OCI-LY1 (cell line): Measurements from ENCODE around the gene CPSF3.

Source experiments
- H2AFZ ChIP-seq: fragments of 200-600 bp; sonication (generic), shearing (Covaris generic); 2 replicates; pipeline ENCODE4 v1.6.0; 2014; ENCODE audit warnings: antibody characterized with exemption, mild to moderate bottlenecking, low read length
- H3F3A ChIP-seq: fragments of 200-600 bp; sonication (generic), shearing (Covaris generic); 2 replicates; pipeline ENCODE4 v1.6.0; 2014; ENCODE audit warnings: mild to moderate bottlenecking, antibody characterized with exemption, low read length, moderate library complexity; ENCODE audit not compliant: insufficient read depth
- H3K27ac ChIP-seq: fragments of 200-600 bp; sonication (generic); 2 replicates; pipeline ENCODE4 v1.5.1; 2014; ENCODE audit warnings: low read length, mixed run types, mild to moderate bottlenecking, low read depth; ENCODE audit not compliant: poor library complexity, severe bottlenecking
- H3K27me3 ChIP-seq: fragments of 200-600 bp; sonication (generic); 2 replicates; pipeline ENCODE4 v1.6.0; 2014; ENCODE audit warnings: antibody characterized with exemption, mild to moderate bottlenecking, low read length, moderate library complexity; ENCODE audit not compliant: insufficient read depth
- H3K36me3 ChIP-seq: fragments of 200-600 bp; sonication (generic); 2 replicates; pipeline ENCODE4 v1.6.1; 2014; ENCODE audit warnings: mild to moderate bottlenecking, antibody characterized with exemption, low read length, moderate library complexity, mixed read lengths; ENCODE audit not compliant: insufficient read depth
- H3K4me1 ChIP-seq: fragments of 200-600 bp; sonication (generic); 2 replicates; pipeline ENCODE4 v1.5.1; 2014; ENCODE audit warnings: mild to moderate bottlenecking, low read length, moderate library complexity; ENCODE audit not compliant: insufficient read depth, severe bottlenecking
- H3K4me2 ChIP-seq: fragments of 200-600 bp; sonication (generic), shearing (Covaris generic); 2 replicates; pipeline ENCODE4 v1.6.1; 2014; ENCODE audit warnings: low read length
- H3K4me3 ChIP-seq: fragments of 200-600 bp; sonication (generic); 2 replicates; pipeline ENCODE4 v1.5.1; 2014; ENCODE audit warnings: low read length, low read depth, mild to moderate bottlenecking, mixed read lengths; ENCODE audit not compliant: poor library complexity, severe bottlenecking
- H3K79me2 ChIP-seq: fragments of 200-600 bp; shearing (Covaris generic); 2 replicates; pipeline ENCODE4 v1.6.1; 2016; ENCODE audit warnings: mixed run types, low read length, mixed read lengths; ENCODE audit not compliant: insufficient read depth
- H3K9ac ChIP-seq: fragments of 200-600 bp; sonication (generic), shearing (Covaris generic); 2 replicates; pipeline ENCODE4 v1.6.1; 2014; ENCODE audit warnings: mild to moderate bottlenecking, low read length, mixed read lengths
- H3K9me2 ChIP-seq: fragments of 200-600 bp; sonication (generic), shearing (Covaris generic); 2 replicates; pipeline ENCODE4 v1.6.1; 2014; ENCODE audit warnings: low read depth, mild to moderate bottlenecking, low read length, mixed read lengths
- H3K9me3 ChIP-seq: fragments of 200-600 bp; shearing (Covaris generic); 2 replicates; pipeline ENCODE4 v1.6.1; 2014; ENCODE audit warnings: low read length, mixed read lengths
- H4K20me1 ChIP-seq: fragments of 200-600 bp; sonication (generic), shearing (Covaris generic); 2 replicates; pipeline ENCODE4 v1.6.0; 2016; ENCODE audit warnings: mild to moderate bottlenecking, low read length; ENCODE audit not compliant: insufficient read depth
- EZH2 ChIP-seq: fragments of 200-600 bp; sonication (generic), shearing (Covaris generic); IDR thresholded peaks from 2 replicates; pipeline ENCODE4 v1.8.0; 2017; ENCODE audit warnings: borderline replicate concordance, mixed run types, mild to moderate bottlenecking, antibody characterized with exemption, low read length, moderate library complexity, mixed read lengths
- TF ChIP-seq, protein P1 (sequence below): fragments of 200-600 bp; sonication (generic), shearing (Covaris generic); IDR thresholded peaks from 2 replicates; pipeline ENCODE4 v1.5.1; 2017; ENCODE audit warnings: mild to moderate bottlenecking, antibody characterized with exemption, low read length, moderate library complexity, mixed read lengths

Gene CPSF3

DNA sequence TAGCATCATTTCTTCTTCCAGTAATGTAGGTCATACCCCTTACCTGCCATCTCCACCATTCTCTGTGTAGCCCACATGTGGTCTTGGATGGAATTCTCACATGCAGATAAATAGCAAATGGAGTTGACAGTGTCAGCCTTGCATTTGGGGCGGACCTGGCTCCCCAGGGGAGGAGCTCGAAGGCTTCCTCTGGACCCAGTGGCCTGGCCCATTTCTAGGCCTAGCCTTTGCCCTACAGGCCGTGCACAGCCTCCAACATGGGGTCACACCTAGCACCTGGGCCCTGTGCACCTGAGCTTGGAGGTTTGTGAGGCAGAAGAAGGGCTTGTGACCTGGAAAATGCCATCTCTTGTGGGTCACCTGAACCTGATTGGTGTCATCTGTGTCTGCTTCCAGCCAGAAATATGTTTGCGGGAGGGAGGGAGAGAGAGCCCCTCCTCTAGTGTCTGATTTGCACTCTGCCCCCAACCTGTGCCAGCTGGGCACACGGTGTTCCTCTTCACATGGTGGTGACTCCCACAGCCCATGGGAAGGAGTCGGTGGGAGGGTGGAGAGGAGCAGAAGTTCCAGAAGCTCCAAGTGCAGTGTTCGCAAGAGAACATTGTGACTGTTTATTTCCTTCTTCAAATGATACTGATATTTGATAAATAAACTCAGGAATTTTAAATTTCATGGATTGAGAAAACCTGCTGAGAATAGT lies 33.2 kb upstream of the CPSF3 start:
- H3K27ac ChIP-seq: no peak overlapping the region
- H4K20me1 ChIP-seq: no peaks in the 10 kb centered on the region
- H3K9ac ChIP-seq: no peak overlapping the region
- H3K9me3 ChIP-seq: no peaks in the 10 kb centered on the region
- H3K4me1 ChIP-seq: no peaks in the 10 kb centered on the region
- H3K36me3 ChIP-seq: no peaks in the 10 kb centered on the region
- H3K27me3 ChIP-seq: no peaks in the 10 kb centered on the region; the same call in 1 of the 2 replicates
- no peaks in the 10 kb centered on the region for H3F3A ChIP-seq
- H3K4me3 ChIP-seq: no peak overlapping the region
- H2AFZ ChIP-seq: no peak overlapping the region
- no peak for TF ChIP-seq EZH2
- TF ChIP-seq, protein P1, sequence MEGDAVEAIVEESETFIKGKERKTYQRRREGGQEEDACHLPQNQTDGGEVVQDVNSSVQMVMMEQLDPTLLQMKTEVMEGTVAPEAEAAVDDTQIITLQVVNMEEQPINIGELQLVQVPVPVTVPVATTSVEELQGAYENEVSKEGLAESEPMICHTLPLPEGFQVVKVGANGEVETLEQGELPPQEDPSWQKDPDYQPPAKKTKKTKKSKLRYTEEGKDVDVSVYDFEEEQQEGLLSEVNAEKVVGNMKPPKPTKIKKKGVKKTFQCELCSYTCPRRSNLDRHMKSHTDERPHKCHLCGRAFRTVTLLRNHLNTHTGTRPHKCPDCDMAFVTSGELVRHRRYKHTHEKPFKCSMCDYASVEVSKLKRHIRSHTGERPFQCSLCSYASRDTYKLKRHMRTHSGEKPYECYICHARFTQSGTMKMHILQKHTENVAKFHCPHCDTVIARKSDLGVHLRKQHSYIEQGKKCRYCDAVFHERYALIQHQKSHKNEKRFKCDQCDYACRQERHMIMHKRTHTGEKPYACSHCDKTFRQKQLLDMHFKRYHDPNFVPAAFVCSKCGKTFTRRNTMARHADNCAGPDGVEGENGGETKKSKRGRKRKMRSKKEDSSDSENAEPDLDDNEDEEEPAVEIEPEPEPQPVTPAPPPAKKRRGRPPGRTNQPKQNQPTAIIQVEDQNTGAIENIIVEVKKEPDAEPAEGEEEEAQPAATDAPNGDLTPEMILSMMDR: no peak
- H3K79me2 ChIP-seq: no peaks in the 10 kb centered on the region
- no peaks in the 10 kb centered on the region for H3K9me2 ChIP-seq
- no peak overlapping the region for H3K4me2 ChIP-seq

DNA sequence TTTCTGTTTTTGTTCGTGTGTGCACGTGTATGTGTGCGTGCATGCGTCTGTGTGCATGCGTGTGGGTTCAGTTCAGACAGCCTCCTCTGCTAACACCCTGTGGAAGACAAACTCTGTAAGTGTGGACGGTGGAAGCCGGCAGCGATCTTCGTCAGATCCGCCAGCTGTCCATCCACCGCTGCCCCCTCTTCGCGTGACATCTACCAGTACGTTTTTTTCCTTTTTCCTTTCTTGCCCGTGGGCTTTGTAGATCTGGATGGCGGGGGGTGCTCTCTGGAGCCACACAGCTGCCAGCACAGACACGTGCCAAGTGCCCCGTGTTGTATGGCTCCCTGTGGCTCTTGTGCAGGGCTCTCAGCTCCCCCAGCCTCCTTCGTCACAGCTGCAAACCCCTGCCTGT lies 32.5 kb upstream of the CPSF3 start:
- Histone ChIP-seq H3K4me1 (no peaks in the 10 kb centered on the region), H3K9ac (no peak overlapping the region), H3K4me2 (no peak overlapping the region), H2AFZ (no peak overlapping the region), H3K9me3 (no peaks in the 10 kb centered on the region), H3K4me3 (no peak overlapping the region), H3K27ac (no peak overlapping the region), H3F3A (no peaks in the 10 kb centered on the region), H3K9me2 (no peaks in the 10 kb centered on the region), H3K79me2 (no peaks in the 10 kb centered on the region), H4K20me1 (no peaks in the 10 kb centered on the region), H3K27me3 (no peaks in the 10 kb centered on the region; the same call in 1 of the 2 replicates), H3K36me3 (no peaks in the 10 kb centered on the region)
- TF ChIP-seq EZH2: no peak
- TF ChIP-seq, protein P1: no peak

DNA sequence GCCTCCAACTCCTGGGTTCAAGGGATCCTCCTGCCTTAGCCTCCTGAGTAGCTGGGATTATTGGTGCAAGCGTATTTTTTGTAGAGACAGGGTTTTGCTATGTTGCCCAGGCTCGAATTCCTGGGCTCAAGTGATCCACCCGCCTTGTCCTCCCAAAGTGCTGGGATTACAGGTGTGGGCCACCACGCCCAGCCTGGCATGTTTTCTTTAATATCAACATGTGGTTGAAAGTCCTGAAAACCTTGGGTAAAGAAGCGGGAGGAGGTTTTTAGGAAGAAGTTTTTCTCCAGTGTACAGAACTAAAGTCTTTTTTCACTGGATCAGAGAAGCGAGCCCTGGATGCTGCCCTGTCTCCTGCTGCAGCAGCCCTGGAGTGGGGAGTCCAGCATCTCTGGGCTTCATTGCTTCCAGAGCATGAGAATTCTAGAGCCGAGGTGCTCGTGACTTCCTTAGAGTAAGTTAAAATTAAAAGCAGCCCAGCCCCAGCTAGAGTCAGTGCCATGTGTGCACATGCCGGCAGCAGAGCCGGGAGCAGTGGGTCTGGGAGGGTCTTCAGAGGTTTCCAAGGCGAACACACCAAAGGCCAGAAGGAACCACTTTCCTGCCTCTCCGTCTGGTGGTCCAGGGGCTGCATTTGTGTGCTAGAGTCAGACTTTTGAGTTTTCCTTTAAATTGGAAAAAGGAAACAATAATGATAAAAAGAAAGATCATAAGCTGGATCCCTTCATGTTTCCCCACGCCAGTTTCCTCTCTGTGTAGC lies 31.3 kb upstream of the CPSF3 start:
- no peak overlapping the region for H3K4me2 ChIP-seq
- H2AFZ ChIP-seq: no peak overlapping the region
- no peaks in the 10 kb centered on the region for H3F3A ChIP-seq
- no peaks in the 10 kb centered on the region for H3K79me2 ChIP-seq
- no peaks in the 10 kb centered on the region for H3K9me2 ChIP-seq
- H4K20me1 ChIP-seq: no peaks in the 10 kb centered on the region
- H3K27ac ChIP-seq: no peak overlapping the region
- H3K9me3 ChIP-seq: no peaks in the 10 kb centered on the region
- no peak overlapping the region for H3K4me3 ChIP-seq
- H3K27me3 ChIP-seq: no peaks in the 10 kb centered on the region; the same call in 1 of the 2 replicates
- no peaks in the 10 kb centered on the region for H3K4me1 ChIP-seq
- no peak for TF ChIP-seq EZH2
- TF ChIP-seq, protein P1: no peak
- no peak overlapping the region for H3K9ac ChIP-seq
- no peaks in the 10 kb centered on the region for H3K36me3 ChIP-seq
